ENCODE measurements around the gene PSMD10.

DNA sequence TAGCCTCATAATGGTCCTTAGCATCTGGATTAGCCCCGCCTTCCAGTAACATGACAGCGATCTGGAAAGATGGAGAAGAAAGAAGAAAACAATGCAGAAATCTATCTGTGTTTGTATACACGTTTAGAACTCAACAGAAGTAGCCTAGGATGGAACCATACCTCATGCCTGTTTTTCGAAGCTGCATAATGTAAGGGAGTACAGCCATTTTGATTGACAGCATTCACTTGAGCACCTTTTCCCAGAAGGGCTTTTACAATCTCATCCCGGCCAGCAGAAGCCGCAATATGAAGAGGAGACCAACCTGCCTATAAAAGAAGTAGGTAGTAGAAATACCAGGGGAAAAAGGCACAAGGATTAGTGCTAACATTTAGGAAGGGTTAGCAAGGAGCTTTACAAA is 3.5 kb downstream of the PSMD10 start:
- TF ChIP-seq POLR2AphosphoS5 (IDR thresholded peaks at IDR 0.05), result no peak
- TF ChIP-seq POLR2A (IDR thresholded peaks at IDR 0.05), result no peak
- TF ChIP-seq, protein P1, sequence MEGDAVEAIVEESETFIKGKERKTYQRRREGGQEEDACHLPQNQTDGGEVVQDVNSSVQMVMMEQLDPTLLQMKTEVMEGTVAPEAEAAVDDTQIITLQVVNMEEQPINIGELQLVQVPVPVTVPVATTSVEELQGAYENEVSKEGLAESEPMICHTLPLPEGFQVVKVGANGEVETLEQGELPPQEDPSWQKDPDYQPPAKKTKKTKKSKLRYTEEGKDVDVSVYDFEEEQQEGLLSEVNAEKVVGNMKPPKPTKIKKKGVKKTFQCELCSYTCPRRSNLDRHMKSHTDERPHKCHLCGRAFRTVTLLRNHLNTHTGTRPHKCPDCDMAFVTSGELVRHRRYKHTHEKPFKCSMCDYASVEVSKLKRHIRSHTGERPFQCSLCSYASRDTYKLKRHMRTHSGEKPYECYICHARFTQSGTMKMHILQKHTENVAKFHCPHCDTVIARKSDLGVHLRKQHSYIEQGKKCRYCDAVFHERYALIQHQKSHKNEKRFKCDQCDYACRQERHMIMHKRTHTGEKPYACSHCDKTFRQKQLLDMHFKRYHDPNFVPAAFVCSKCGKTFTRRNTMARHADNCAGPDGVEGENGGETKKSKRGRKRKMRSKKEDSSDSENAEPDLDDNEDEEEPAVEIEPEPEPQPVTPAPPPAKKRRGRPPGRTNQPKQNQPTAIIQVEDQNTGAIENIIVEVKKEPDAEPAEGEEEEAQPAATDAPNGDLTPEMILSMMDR (IDR thresholded peaks at IDR 0.05), result no peak
- no peak for TF ChIP-seq EP300 (IDR thresholded peaks at IDR 0.05)

Measured in upper lobe of left lung (tissue), 4 donors.